Embryonic facial prominence (tissue), 1 donor: Measurements from ENCODE around the gene ACTG2.

Source experiments
- DNase-seq: peaks from one replicate; pipeline ENCODE4 v3.0.0-alpha.2; 2016; ENCODE audit errors: extremely low spot score

Gene ACTG2

GRCh38 chr2:73969356-73969755, 76.5 kb downstream of the ACTG2 start:
- no peak for DNase-seq
